Peyer's patch (tissue), 4 donors: ENCODE data around the gene RASGRF2. TPM values are rescaled to one million over a fixed set of nuclear protein-coding genes. Genes with fewer than 3 reads are reported as not detected.

ENCODE experiments used
- DNase-seq, 3 donors: peaks; one replicate each; pipeline ENCODE4 v3.0.0-alpha.2; 2017 to 2019
- H3K27ac ChIP-seq, 4 donors: fragments of 200-600 bp; sonication (generic); one replicate each; pipeline ENCODE4 v1.5.1; 2016 to 2019
- H3K27me3 ChIP-seq, 2 donors: fragments of 200-600 bp; sonication (generic); one replicate each; pipeline ENCODE4 v1.5.1; 2019
- H3K36me3 ChIP-seq, 3 donors: fragments of 200-600 bp; sonication (generic); one replicate each; pipeline ENCODE4 v1.5.1; 2016 to 2019
- H3K4me1 ChIP-seq, 4 donors: fragments of 200-600 bp; sonication (generic); one replicate each; pipeline ENCODE4 v1.5.1; 2016 to 2019
- H3K4me3 ChIP-seq, 4 donors: fragments of 200-600 bp; sonication (generic); 1 replicate in 3 of 4; 2 replicates in 1 of 4; pipeline ENCODE4 v1.5.1; 2016 to 2019; ENCODE audit warnings: mild to moderate bottlenecking in 1 of 4
- H3K9me3 ChIP-seq, 4 donors: fragments of 200-600 bp; sonication (generic); one replicate each; pipeline ENCODE4 v1.5.1; 2016 to 2019; ENCODE audit warnings: mild to moderate bottlenecking in 1 of 4
- POLR2A ChIP-seq, 2 donors: fragments of 450-650 bp; IDR thresholded peaks; one replicate each; pipeline ENCODE4 v1.5.1; 2017; ENCODE audit warnings: antibody characterized with exemption in 2 of 2, mild to moderate bottlenecking in 2 of 2, moderate library complexity in 2 of 2
- total RNA-seq, 4 donors: library from RNA; depleted of rRNA; stranded (reverse); fragments of >200 nt; gene quantifications; one replicate each; pipeline ENCODE4 v1.1.0, GENCODE V29; 2016
- TF ChIP-seq, protein P1 (sequence below), 6 experiments: fragments of 450-650 bp in 4 of 6; fragments of 200-600 bp in 2 of 6; sonication (generic) in 1 of 6; IDR thresholded peaks; one replicate each; pipeline ENCODE4 v1.5.1; 2017 to 2019; ENCODE audit warnings: antibody characterized with exemption in 6 of 6, mild to moderate bottlenecking in 3 of 6, moderate library complexity in 1 of 6

RASGRF2 gene
- total RNA-seq, 4 donors from 2014 or later, result 6.0 to 17.3 (median 8.7) TPM

DNA sequence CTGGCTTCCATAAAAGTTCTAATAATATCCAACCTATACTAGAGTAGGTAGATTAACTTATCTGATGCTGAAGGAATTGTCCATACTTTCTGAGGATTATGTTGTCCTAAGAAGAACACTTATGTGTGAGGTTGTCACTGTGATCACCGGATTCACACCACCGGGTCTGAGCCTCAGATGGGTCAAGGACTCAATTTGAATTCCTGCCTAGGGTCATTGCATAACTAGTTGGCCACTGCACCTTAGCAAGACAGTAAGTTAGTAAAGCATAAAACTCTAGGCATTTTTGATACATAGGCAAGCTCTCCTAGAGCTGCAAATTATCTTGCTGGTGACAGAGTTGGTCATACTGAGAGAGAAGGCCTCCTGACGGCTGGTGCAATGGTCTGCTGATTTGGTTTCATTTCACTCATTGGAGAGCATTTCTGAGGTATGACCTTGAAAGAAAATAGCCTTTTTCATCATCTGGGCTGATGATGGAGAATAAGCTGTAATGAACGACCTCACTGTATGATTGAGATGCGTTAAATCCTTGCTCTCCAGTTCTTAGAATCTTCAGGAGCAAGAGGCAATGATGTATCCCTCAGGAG lies 200.9 kb downstream of the RASGRF2 start:
- H3K4me1 ChIP-seq, result no peaks in the 10 kb centered on the region
- H3K36me3 ChIP-seq, result no peaks in the 10 kb centered on the region
- no peak overlapping the region for H3K27ac ChIP-seq
- no peak for TF ChIP-seq POLR2A (IDR thresholded peaks at IDR 0.05)
- TF ChIP-seq, protein P1, sequence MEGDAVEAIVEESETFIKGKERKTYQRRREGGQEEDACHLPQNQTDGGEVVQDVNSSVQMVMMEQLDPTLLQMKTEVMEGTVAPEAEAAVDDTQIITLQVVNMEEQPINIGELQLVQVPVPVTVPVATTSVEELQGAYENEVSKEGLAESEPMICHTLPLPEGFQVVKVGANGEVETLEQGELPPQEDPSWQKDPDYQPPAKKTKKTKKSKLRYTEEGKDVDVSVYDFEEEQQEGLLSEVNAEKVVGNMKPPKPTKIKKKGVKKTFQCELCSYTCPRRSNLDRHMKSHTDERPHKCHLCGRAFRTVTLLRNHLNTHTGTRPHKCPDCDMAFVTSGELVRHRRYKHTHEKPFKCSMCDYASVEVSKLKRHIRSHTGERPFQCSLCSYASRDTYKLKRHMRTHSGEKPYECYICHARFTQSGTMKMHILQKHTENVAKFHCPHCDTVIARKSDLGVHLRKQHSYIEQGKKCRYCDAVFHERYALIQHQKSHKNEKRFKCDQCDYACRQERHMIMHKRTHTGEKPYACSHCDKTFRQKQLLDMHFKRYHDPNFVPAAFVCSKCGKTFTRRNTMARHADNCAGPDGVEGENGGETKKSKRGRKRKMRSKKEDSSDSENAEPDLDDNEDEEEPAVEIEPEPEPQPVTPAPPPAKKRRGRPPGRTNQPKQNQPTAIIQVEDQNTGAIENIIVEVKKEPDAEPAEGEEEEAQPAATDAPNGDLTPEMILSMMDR (IDR thresholded peaks at IDR 0.05), result no peak
- DNase-seq, result no peak
- H3K9me3 ChIP-seq, result no peaks in the 10 kb centered on the region
- no peak overlapping the region for H3K4me3 ChIP-seq
- no peaks in the 10 kb centered on the region for H3K27me3 ChIP-seq

DNA sequence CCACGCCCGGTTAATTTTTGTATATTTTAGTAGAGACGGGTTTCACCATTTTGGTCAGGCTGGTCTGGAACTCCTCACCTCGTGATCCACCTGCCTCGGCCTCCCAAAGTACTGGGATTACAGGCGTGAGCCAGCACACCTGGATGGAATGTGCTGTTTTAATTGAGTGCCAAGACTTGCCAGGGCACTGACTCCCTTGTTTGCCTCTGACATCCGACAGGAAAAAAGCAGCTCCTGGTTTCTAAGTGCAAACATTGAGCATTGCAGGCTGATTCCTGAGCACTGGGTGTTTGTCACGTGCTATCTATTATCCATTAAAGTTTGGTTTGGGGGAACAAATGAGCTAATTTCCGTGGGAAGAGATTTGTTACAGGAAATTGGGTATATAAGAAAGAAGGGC lies 202.3 kb downstream of the RASGRF2 start:
- Histone ChIP-seq H3K4me3 (no peak overlapping the region), H3K27ac (no peak overlapping the region), H3K9me3 (no peaks in the 10 kb centered on the region), H3K36me3 (no peaks in the 10 kb centered on the region), H3K4me1 (no peaks in the 10 kb centered on the region), H3K27me3 (no peaks in the 10 kb centered on the region)
- DNase-seq, result no peak
- TF ChIP-seq, protein P1 (IDR thresholded peaks at IDR 0.05), result no peak
- no peak for TF ChIP-seq POLR2A (IDR thresholded peaks at IDR 0.05)

DNA sequence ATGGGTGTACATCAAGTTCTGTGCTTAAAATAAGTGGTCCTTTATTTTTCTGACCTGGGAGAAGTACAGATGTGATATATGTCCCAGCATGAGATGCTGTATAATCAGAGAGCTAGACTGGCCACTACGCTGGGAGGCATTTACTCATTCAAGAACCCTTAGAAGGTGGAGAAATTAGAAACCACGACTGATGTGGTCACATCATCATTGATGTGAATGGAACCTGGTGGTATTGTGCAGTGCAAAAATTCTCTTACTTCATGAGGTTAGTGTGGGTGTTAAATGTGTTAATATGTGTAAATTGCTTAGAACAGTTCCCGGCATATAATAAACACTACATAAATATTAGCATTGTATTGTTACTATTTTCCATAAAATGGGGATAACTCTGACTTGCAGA lies 203.5 kb downstream of the RASGRF2 start:
- no peaks in the 10 kb centered on the region for H3K27me3 ChIP-seq
- TF ChIP-seq, protein P1 (IDR thresholded peaks at IDR 0.05), result no peak
- TF ChIP-seq POLR2A (IDR thresholded peaks at IDR 0.05), result no peak
- no peaks in the 10 kb centered on the region for H3K4me1 ChIP-seq
- DNase-seq, result no peak
- no peaks in the 10 kb centered on the region for H3K36me3 ChIP-seq
- no peak overlapping the region for H3K4me3 ChIP-seq
- H3K9me3 ChIP-seq, result no peaks in the 10 kb centered on the region
- H3K27ac ChIP-seq, result no peak overlapping the region

DNA sequence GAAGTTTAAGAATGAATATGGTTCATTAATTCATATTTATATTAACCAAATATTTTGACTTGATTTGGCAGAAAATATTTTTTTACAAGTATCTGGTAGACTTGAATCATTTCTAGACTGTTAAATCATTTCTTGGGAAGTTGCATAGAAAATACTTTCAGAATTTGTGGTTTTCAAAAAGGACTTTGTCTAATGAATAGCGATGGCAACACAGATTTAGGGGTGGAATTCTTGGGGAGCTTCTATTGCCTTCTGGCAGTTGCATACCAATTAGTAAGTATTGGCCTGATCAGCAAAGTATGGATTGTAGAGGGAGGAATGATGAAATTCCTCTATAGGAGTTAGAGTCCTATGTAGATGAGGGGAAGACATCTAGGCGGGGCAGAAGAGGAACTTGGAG lies 204.3 kb downstream of the RASGRF2 start:
- Histone ChIP-seq H3K27ac (no peak overlapping the region), H3K36me3 (no peaks in the 10 kb centered on the region), H3K27me3 (no peaks in the 10 kb centered on the region), H3K4me1 (no peaks in the 10 kb centered on the region), H3K4me3 (no peak overlapping the region), H3K9me3 (no peaks in the 10 kb centered on the region)
- no peak for TF ChIP-seq POLR2A (IDR thresholded peaks at IDR 0.05)
- TF ChIP-seq, protein P1 (IDR thresholded peaks at IDR 0.05), result no peak
- DNase-seq, result no peak

DNA sequence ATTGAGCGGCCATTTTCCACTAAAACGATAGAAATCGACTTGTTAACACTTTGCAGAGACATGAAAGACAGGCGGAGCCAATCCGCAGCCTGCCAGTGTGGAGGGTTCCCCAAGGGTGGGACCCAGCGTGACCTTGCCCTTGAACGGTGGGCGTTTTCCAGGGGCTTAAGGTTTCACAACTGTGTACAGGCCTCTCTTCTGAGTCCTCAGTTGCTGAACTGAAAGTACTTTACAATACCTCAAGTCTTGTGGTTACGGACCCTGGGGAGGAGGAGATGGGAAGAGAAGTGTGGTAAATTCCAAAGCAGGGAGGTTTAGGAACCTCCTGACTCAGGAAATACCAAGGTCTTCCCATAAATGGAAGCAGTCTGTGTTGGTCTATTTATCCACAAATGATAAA lies 204.8 kb downstream of the RASGRF2 start:
- Histone ChIP-seq H3K27me3 (no peaks in the 10 kb centered on the region), H3K36me3 (no peaks in the 10 kb centered on the region), H3K27ac (no peak overlapping the region), H3K4me3 (no peak overlapping the region), H3K9me3 (no peaks in the 10 kb centered on the region), H3K4me1 (no peaks in the 10 kb centered on the region)
- DNase-seq, result no peak
- TF ChIP-seq, protein P1 (IDR thresholded peaks at IDR 0.05), result no peak
- TF ChIP-seq POLR2A (IDR thresholded peaks at IDR 0.05), result no peak
